ENCODE results near the gene LCOR. TPM values are rescaled to one million over a fixed set of nuclear protein-coding genes. Genes with fewer than 3 reads are reported as not detected.

Gene LCOR
- total and polyA plus RNA-seq, 2 of the 13 experiments (the other 11 are each of a cell fraction or from before 2014, with no cell fraction given): 12.4 to 23.7 TPM

DNA sequence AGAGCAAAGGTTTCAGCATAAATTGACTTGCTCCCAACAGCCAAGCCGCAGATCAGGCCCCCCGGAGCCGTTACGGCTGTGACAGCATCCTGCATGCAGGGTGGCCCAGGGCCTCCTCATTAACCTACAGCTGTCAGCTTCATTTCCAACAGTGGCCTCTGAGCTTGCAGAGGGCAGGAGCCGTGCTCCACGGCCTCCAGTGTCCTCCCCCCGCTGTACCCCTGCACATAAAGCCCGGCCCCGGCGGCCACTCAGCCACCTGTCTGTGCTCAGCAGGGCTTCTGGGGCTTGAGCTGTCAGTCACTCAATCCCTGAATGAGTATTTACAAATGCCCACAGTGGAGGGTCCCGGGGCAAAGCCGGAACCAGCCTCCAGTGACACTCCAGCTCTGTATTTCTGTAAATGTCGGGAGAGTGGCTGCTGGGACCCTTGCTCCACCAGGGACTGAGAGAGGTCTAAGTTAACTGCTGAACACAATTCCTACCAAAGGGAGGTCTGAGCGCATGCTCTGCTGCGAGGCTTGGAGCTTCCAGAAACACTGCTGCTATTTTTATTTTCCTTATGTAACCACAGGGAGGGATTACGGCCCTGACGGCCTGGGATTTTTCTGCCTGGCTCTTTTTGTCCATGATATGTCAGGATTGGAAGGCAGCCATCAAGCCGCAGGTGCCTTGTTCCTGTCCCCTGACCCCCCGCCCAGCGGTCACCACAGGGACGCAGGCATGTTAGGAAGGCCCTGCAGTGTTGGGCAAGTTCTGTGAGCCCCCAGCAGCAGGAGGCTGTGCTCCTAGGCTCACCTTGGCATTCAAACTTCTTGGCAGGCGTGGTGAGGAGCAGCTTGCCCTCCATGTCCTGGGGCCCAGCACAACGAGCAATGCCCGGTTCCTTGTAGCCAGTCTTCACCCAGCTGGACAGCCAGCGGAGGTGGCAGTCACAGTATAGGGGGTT, 188.6 kb downstream of the LCOR start (continued):
- TF ChIP-seq ZNF660 (CRISPR knock-in tag; IDR thresholded peaks at IDR 0.05; ENCODE audit: borderline replicate concordance, low read depth): no peak
- TF ChIP-seq, protein P1, sequence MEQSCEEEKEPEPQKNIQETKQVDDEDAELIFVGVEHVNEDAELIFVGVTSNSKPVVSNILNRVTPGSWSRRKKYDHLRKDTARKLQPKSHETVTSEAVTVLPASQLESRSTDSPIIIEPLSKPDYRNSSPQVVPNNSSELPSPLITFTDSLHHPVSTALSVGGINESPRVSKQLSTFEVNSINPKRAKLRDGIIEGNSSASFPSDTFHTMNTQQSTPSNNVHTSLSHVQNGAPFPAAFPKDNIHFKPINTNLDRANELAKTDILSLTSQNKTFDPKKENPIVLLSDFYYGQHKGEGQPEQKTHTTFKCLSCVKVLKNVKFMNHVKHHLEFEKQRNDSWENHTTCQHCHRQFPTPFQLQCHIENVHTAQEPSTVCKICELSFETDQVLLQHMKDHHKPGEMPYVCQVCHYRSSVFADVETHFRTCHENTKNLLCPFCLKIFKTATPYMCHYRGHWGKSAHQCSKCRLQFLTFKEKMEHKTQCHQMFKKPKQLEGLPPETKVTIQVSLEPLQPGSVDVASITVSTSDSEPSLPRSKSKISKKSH (CRISPR knock-in tag; IDR thresholded peaks at IDR 0.05; ENCODE audit: borderline replicate concordance): no peak
- TF ChIP-seq, protein P2, sequence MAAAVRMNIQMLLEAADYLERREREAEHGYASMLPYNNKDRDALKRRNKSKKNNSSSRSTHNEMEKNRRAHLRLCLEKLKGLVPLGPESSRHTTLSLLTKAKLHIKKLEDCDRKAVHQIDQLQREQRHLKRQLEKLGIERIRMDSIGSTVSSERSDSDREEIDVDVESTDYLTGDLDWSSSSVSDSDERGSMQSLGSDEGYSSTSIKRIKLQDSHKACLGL (CRISPR knock-in tag; IDR thresholded peaks at IDR 0.05): no peak
- no peak for TF ChIP-seq MTF2 (CRISPR knock-in tag; IDR thresholded peaks at IDR 0.05; ENCODE audit: borderline replicate concordance)
- no peak for TF ChIP-seq ZNF629 (CRISPR knock-in tag; conservative IDR thresholded peaks at IDR 0.05)
- no peak for TF ChIP-seq TCF7 (IDR thresholded peaks at IDR 0.05; ENCODE audit: low read depth)
- no peak for TF ChIP-seq MBNL3 (CRISPR knock-in tag; conservative IDR thresholded peaks at IDR 0.05)
- no peak for TF ChIP-seq ZNF614 (CRISPR knock-in tag; IDR thresholded peaks at IDR 0.05; ENCODE audit: borderline replicate concordance)
- no peak for TF ChIP-seq ZNF800 (CRISPR knock-in tag; IDR thresholded peaks at IDR 0.05)
- TF ChIP-seq DMTF1 (CRISPR knock-in tag; IDR thresholded peaks at IDR 0.05): no peak
- no peak for TF ChIP-seq NFRKB (IDR thresholded peaks at IDR 0.05)
- no peak for TF ChIP-seq ZSCAN20 (CRISPR knock-in tag; IDR thresholded peaks at IDR 0.05; ENCODE audit: borderline replicate concordance)
- no peak for TF ChIP-seq ZNF850 (CRISPR knock-in tag; conservative IDR thresholded peaks at IDR 0.05)
- no peak for TF ChIP-seq SOX13 (IDR thresholded peaks at IDR 0.05)
- no peak for TF ChIP-seq SOX13 (CRISPR knock-in tag; conservative IDR thresholded peaks at IDR 0.05 in 1 of 2, IDR thresholded peaks at IDR 0.05 in 1 of 2)
- no peak for TF ChIP-seq SCMH1 (CRISPR knock-in tag; IDR thresholded peaks at IDR 0.05; ENCODE audit: borderline replicate concordance)
- TF ChIP-seq ZNF558 (CRISPR knock-in tag; IDR thresholded peaks at IDR 0.05; ENCODE audit: borderline replicate concordance): no peak
- no peak for TF ChIP-seq RFX1 (IDR thresholded peaks at IDR 0.05)
- TF ChIP-seq ATF1 (CRISPR knock-in tag; IDR thresholded peaks at IDR 0.05): no peak
- no peak for TF ChIP-seq ZNF589 (CRISPR knock-in tag; conservative IDR thresholded peaks at IDR 0.05)
- TF ChIP-seq RFXANK (CRISPR knock-in tag; IDR thresholded peaks at IDR 0.05): no peak
- 0 out of 2 replicates have a peak, but pooled peaks have one; percentile 22 for TF ChIP-seq ZNF878 (CRISPR knock-in tag; IDR thresholded peaks at IDR 0.05)
- TF ChIP-seq CCAR2 (optimal IDR thresholded peaks at IDR 0.05; ENCODE audit: low read depth, low read length): no peak
- TF ChIP-seq HOXA3 (CRISPR knock-in tag; IDR thresholded peaks at IDR 0.05): no peak
- TF ChIP-seq MEIS1 (CRISPR knock-in tag; IDR thresholded peaks at IDR 0.05; ENCODE audit: borderline replicate concordance): no peak
